GM18499 (cell line): Measurements from ENCODE around the gene CCDC69.

Experiments
- ATAC-seq: cut with Tn5 transposase; IDR thresholded peaks from one replicate; pipeline ENCODE4 v1.9.1; 2021; ENCODE audit warnings: moderate number of reproducible peaks; ENCODE audit not compliant: insufficient read depth, unreplicated experiment

Gene CCDC69

GRCh38 chr5:151150471-151151262, 73.2 kb downstream of the CCDC69 start:
- ATAC-seq: no peak

GRCh38 chr5:151148583-151148982, 75.3 kb downstream of the CCDC69 start:
- ATAC-seq: no peak

- ATAC-seq: no peak
These were observed 76.9 kb downstream of the CCDC69 start for GRCh38 chr5:151147033-151147432.

- no peak for ATAC-seq
These were observed 77.8 kb downstream of the CCDC69 start for GRCh38 chr5:151146061-151146460.

- ATAC-seq: no peak
These were observed 79.0 kb downstream of the CCDC69 start for GRCh38 chr5:151144922-151145321.

- no peak for ATAC-seq
These were observed 79.6 kb downstream of the CCDC69 start for GRCh38 chr5:151144275-151144674.

- no peak for ATAC-seq
These were observed 80.2 kb downstream of the CCDC69 start for GRCh38 chr5:151143645-151144044.

- ATAC-seq: no peak
These were observed 81.0 kb downstream of the CCDC69 start for GRCh38 chr5:151142933-151143332.

GRCh38 chr5:151141535-151141934, 82.4 kb downstream of the CCDC69 start:
- peak; percentile 73 for ATAC-seq

GRCh38 chr5:151140686-151141459, 83.0 kb downstream of the CCDC69 start:
- ATAC-seq: no peak

GRCh38 chr5:151139646-151140045, 84.2 kb downstream of the CCDC69 start:
- ATAC-seq: no peak

- ATAC-seq: no peak
These were observed 84.9 kb downstream of the CCDC69 start for GRCh38 chr5:151139015-151139414.

GRCh38 chr5:151138114-151138513, 85.8 kb downstream of the CCDC69 start:
- ATAC-seq: no peak

GRCh38 chr5:151137067-151137825, 86.6 kb downstream of the CCDC69 start:
- ATAC-seq: no peak

- ATAC-seq: peak; percentile 47
These were observed 89.7 kb downstream of the CCDC69 start for GRCh38 chr5:151134228-151134627.

GRCh38 chr5:151132963-151133362, 90.9 kb downstream of the CCDC69 start:
- no peak for ATAC-seq
